Gastrocnemius medialis (tissue), 4 donors: ENCODE results near the gene TANGO2. TPM values are rescaled to one million over a fixed set of nuclear protein-coding genes. Genes with fewer than 3 reads are reported as not detected.

Source experiments
- ATAC-seq, 2 donors: fragments of 150-250 bp; one replicate each; pipeline ENCODE4 v1.9.1; 2016
- DNase-seq, 2 donors: peaks; one replicate each; pipeline ENCODE4 v3.0.0-alpha.2; 2019
- H3K27ac ChIP-seq, 4 donors: fragments of 200-600 bp; sonication (generic); 1 replicate in 1 of 4; 2 replicates in 3 of 4; pipeline ENCODE4 v1.5.1; 2016 to 2018; ENCODE audit warnings: mild to moderate bottlenecking in 2 of 4, moderate library complexity in 1 of 4
- H3K27me3 ChIP-seq, 3 donors: fragments of 200-600 bp; sonication (generic) in 2 of 3; 1 replicate in 1 of 3; 2 replicates in 2 of 3; pipeline versions ENCODE4 v1.5.1 to v1.6.0; 2016 to 2019; ENCODE audit warnings: mild to moderate bottlenecking in 1 of 3, moderate library complexity in 1 of 3
- H3K36me3 ChIP-seq, 2 donors: fragments of 200-600 bp; sonication (generic) in 1 of 2; one replicate each; pipeline ENCODE4 v1.5.1; 2017 to 2018
- H3K4me1 ChIP-seq, 2 donors: fragments of 200-600 bp; sonication (generic) in 1 of 2; one replicate each; pipeline ENCODE4 v1.5.1; 2016 to 2017; ENCODE audit warnings: mild to moderate bottlenecking in 2 of 2
- H3K4me3 ChIP-seq, 4 donors: fragments of 200-600 bp; sonication (generic) in 3 of 4; 1 replicate in 1 of 4; 2 replicates in 3 of 4; pipeline ENCODE4 v1.5.1; 2016 to 2019; ENCODE audit warnings: mild to moderate bottlenecking in 2 of 4
- H3K9me3 ChIP-seq, 3 donors: fragments of 200-600 bp; sonication (generic) in 2 of 3; 1 replicate in 1 of 3; 2 replicates in 2 of 3; pipeline ENCODE4 v1.5.1; 2016 to 2019
- CTCF ChIP-seq, 5 experiments: fragments of 450-650 bp in 3 of 5; fragments of 200-600 bp in 2 of 5; sonication (generic) in 2 of 5; IDR thresholded peaks in 4 of 5; conservative IDR thresholded peaks in 1 of 5; 1 replicate in 4 of 5; 2 replicates in 1 of 5; pipeline ENCODE4 v1.5.1; 2016 to 2019; ENCODE audit warnings: antibody characterized with exemption in 5 of 5, mild to moderate bottlenecking in 3 of 5, moderate library complexity in 3 of 5
- POLR2A ChIP-seq, 2 donors: fragments of 450-650 bp; IDR thresholded peaks; one replicate each; pipeline ENCODE4 v1.6.1; 2017; ENCODE audit warnings: antibody characterized with exemption in 2 of 2, mild to moderate bottlenecking in 2 of 2, moderate library complexity in 2 of 2
- in situ Hi-C, 4 donors: fragments of 200-750 bp; cut with MboI; loops; one replicate each; pipeline versions ENCODE4 v1.15.0 to v1.8.0; 2017; ENCODE audit warnings: low sequenced_read_pairs in 4 of 4
- intact Hi-C: fragments of 100-400 bp; cut with DNase I; formaldehyde crosslinking; loops from one replicate; pipeline ENCODE4 v1.15.1; 2023; ENCODE audit warnings: low total_unique reads
- total RNA-seq, 4 donors: library from RNA; depleted of rRNA; stranded (reverse); fragments of >200 nt; gene quantifications; one replicate each; pipeline versions ENCODE4 v1.1.0 to v1.2.3, GENCODE V29; 2016

The TANGO2 gene
- total RNA-seq, 4 donors from 2014 or later, result 43.0 to 115 (median 52.5) TPM

DNA sequence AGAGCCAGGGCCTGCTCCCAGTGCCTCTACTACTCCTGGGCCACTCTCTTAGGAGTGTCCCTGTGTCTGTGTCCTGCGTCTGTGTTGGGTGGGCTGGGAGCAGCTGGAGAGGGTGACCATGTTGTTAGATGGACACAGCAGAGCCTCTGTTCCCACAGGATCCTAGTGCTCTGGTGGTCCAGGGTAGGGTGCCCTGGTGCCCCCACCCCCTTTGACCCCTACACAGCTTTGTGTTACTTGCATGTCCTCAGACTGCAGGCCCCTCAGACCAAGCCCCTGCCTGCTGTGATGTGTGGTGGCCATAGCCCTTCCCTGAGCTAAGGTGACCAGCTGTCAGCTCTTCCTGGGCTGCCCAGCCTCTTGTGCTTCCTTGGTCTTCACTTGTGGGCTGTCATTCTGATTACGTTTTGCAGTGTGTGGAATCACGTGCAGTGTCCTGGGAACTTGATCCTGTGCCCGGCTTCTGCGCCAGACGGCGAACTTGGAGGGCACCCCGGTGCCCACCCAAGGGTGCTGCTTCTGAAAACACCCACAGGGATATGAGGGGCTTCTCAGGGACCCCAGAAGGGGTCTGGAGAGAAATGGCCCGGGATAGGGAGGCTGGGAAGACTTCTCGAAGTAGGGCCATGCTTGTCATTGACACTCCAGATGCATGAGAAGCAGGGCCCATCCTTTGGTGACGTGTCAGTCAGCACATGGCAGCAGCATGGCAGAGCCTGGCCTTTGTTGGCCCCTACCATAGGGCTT, 1.5 kb downstream of the TANGO2 start:
- DNase-seq (no peak), ATAC-seq (peak in 1 of 2 donors; percentile 6)
- in situ Hi-C loops, result no loop called here
- TF ChIP-seq CTCF (IDR thresholded peaks at IDR 0.05 in 4 of 5, conservative IDR thresholded peaks at IDR 0.05 in 1 of 5), result no peak
- no peak for TF ChIP-seq POLR2A (IDR thresholded peaks at IDR 0.05)
- H3K9me3 ChIP-seq, result no peaks in the 10 kb centered on the region
- no peaks in the 10 kb centered on the region for H3K27me3 ChIP-seq
- H3K4me1 ChIP-seq, result peaks cover 20 to 28% of the 10 kb centered on the region in 2 donors
- H3K4me3 ChIP-seq, result peak overlapping the region; percentile 77 to 98 (median 92)
- H3K27ac ChIP-seq, result peak overlapping the region; percentile 91 to 99 (median 98)
- no peaks in the 10 kb centered on the region for H3K36me3 ChIP-seq
- intact Hi-C loops, result loop anchor here (5.0 kb wide), 3 partner anchors 95 to 165 kb away; partner anchors contain the start of genes RANBP1, TRMT2A and ZDHHC8

DNA sequence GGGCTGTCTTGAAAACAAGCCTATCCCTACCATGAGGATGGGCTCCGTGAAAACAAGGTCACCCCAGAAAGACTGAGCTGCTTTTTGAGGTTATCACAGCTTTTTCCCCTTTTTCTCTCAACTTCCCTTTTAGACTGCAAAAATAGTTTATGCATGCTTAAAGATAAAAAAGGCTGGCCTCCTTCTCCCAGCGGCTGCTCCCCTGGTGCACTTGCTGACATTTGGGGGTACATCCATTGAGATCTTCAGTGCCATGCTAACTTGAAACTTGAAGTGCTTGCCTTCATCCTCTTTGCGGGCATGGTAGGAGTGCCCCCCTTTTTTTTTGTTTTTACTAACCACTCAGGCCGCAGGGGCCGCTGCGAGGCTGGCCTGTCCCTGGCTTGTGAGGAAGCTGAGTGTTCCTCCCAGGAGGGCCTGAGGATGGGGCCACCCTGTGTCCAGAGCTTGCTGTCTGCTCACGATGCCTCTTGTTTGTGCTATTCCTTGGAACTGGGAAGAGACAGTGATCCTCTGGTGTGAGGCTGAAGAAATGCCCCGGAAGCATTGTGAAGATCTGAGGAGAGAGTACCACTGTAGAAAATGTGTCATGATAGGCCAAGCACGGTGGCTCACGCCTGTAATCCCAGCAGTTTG, 2.2 kb downstream of the TANGO2 start:
- in situ Hi-C loops, result no loop called here
- H3K4me3 ChIP-seq, result no peak overlapping the region
- DNase-seq (no peak), ATAC-seq (no peak)
- H3K4me1 ChIP-seq, result peaks cover 19 to 26% of the 10 kb centered on the region in 2 donors
- H3K27me3 ChIP-seq, result no peaks in the 10 kb centered on the region
- no peaks in the 10 kb centered on the region for H3K9me3 ChIP-seq
- TF ChIP-seq CTCF (IDR thresholded peaks at IDR 0.05 in 4 of 5, conservative IDR thresholded peaks at IDR 0.05 in 1 of 5), result no peak
- intact Hi-C loops, result loop anchor here (5.0 kb wide), 3 partner anchors 94 to 166 kb away; partner anchors contain the start of genes RANBP1, TRMT2A and ZDHHC8
- H3K27ac ChIP-seq, result peak overlapping the region; percentile 91 to 99 (median 98)
- H3K36me3 ChIP-seq, result no peaks in the 10 kb centered on the region

DNA sequence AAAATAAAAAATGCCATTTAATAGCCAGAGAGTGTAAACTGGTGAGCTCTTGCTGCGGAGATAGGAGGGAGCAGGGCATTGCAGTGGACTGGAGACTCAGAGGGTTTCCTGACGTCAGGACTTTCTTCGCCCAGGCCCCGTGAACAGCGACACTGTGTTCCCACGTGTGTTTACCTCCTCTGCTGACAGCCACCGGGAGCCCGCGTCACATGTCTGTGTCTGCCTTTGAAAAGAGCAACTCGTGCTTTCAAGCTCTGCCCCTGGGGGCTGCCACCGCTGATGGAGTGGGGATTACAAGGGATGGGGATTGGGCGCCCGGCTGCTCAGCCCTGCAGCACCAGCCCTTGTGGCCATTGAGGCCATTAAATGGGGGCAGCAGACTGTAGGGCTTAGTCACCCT, 3.3 kb downstream of the TANGO2 start:
- intact Hi-C loops (loop anchor here (5.0 kb wide), 3 partner anchors 93 to 167 kb away; partner anchors contain the start of genes RANBP1, TRMT2A and ZDHHC8), in situ Hi-C loops (no loop called here)
- peaks cover 25 to 30% of the 10 kb centered on the region in 2 donors for H3K4me1 ChIP-seq
- peak overlapping the region in 2 of 4 donors; percentile 51 to 98 for H3K27ac ChIP-seq
- H3K36me3 ChIP-seq, result no peaks in the 10 kb centered on the region
- H3K27me3 ChIP-seq, result no peaks in the 10 kb centered on the region
- ATAC-seq (no peak), DNase-seq (peak in 1 of 2 donors; percentile 38)
- no peak for TF ChIP-seq CTCF (IDR thresholded peaks at IDR 0.05 in 4 of 5, conservative IDR thresholded peaks at IDR 0.05 in 1 of 5)
- peak; percentile 11 to 16 for TF ChIP-seq POLR2A (IDR thresholded peaks at IDR 0.05)
- no peaks in the 10 kb centered on the region for H3K9me3 ChIP-seq
- H3K4me3 ChIP-seq, result no peak overlapping the region

DNA sequence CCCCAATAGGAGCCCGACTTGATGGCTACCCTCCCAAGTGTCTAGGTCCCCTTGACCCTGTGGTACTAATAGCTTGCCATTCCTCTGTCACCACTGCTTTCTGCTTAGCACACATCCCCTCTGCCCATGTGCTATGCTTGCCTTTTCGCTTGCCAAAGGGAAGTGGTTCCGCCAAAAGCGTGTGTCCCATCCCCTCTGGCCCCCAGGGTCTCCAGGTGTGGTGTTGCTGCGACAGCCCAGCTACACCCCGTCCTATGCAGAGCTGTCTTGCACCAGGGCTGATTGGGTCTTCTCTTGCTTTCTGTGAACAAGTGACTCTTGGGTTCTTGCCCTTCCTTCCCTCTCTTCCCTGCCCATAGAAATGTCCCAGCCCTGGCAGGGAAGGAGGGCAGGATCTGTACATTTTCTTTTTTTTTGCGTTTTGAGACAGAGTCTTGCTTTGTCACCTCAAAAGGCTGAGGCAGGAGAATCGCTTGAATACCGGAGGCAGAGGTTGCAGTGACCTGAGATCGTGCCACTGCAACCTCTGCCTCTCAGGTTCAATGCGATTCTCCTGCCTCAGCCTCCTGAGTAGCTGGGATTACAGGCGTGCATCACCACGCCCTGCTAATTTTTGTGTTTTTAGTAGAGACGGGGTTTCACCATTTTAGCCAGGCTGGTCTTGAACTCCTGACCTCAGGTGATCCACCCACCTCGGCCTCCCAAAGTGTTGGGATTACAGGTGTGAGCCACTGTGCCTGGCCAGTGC, 3.9 kb downstream of the TANGO2 start:
- in situ Hi-C loops, result no loop called here
- ATAC-seq (no peak), DNase-seq (no peak)
- no peaks in the 10 kb centered on the region for H3K9me3 ChIP-seq
- peak overlapping the region in 2 of 4 donors; percentile 14 to 51 for H3K27ac ChIP-seq
- no peak overlapping the region for H3K4me3 ChIP-seq
- peaks cover 27 to 32% of the 10 kb centered on the region in 2 donors for H3K4me1 ChIP-seq
- no peaks in the 10 kb centered on the region for H3K27me3 ChIP-seq
- intact Hi-C loops, result loop anchor here (5.0 kb wide), 3 partner anchors 92 to 168 kb away; partner anchors contain the start of genes RANBP1, TRMT2A and ZDHHC8
- TF ChIP-seq POLR2A (IDR thresholded peaks at IDR 0.05), result no peak
- no peak for TF ChIP-seq CTCF (IDR thresholded peaks at IDR 0.05 in 4 of 5, conservative IDR thresholded peaks at IDR 0.05 in 1 of 5)
- no peaks in the 10 kb centered on the region for H3K36me3 ChIP-seq
